ENCODE results near the gene NAGS.

GRCh38 chr17:44008205-44008909, 3.9 kb downstream of the NAGS start:
- no peak for TF ChIP-seq CTCF (IDR thresholded peaks at IDR 0.05)
- TF ChIP-seq POLR2A (IDR thresholded peaks at IDR 0.05) = no peak
